Hair follicular keratinocyte (primary cell): Measurements from ENCODE around the gene COQ6. TPM values are rescaled to one million over a fixed set of nuclear protein-coding genes. Genes with fewer than 3 reads are reported as not detected.

Experiments used
- total RNA-seq: library from RNA; depleted of rRNA; stranded (reverse); fragments of >200 nt; gene quantifications from 2 replicates; pipeline ENCODE4 v1.2.3, GENCODE V29; 2015

Gene COQ6
- 28.7 and 58.5 TPM in 2 replicates for total RNA-seq

GRCh38 chr14:73949752-73950734, at the start of gene COQ6, which contains the start of gene FAM161B:
Gene COQ6, plus strand, starts transcription at chr14:73950302. Its CDS starts 31 bp downstream, at chr14:73950333.
Gene FAM161B, minus strand, starts transcription at chr14:73950094. Its CDS starts 68 bp downstream, at chr14:73950026.

Other genes with a start within 250 kb of the COQ6 start
- gene PNMA1, start 235.9 kb upstream of the COQ6 start, total RNA-seq: 11.4 and 12.2 TPM in 2 replicates
- gene PTGR2, start 98.5 kb upstream of the COQ6 start, total RNA-seq: 5.2 and 9.5 TPM in 2 replicates
- 42.9 and 51.8 TPM in 2 replicates for gene ZNF410, start 63.4 kb upstream of the COQ6 start, total RNA-seq
- 1.6 TPM in 2 replicates for gene FAM161B, start 208 bp upstream of the COQ6 start, total RNA-seq
- 13.3 and 13.8 TPM in 2 replicates for gene ENTPD5, start 69.0 kb downstream of the COQ6 start, total RNA-seq
- gene BBOF1, start 69.0 kb downstream of the COQ6 start, total RNA-seq: 0.47 and 1.9 TPM in 2 replicates
- 9.4 and 11.9 TPM in 2 replicates for gene ALDH6A1, start 134.2 kb downstream of the COQ6 start, total RNA-seq
- 4.0 and 4.8 TPM in 2 replicates for gene LIN52, start 134.7 kb downstream of the COQ6 start, total RNA-seq